Measurements from ENCODE around the gene ZFAND2A. TPM values are rescaled to one million over a fixed set of nuclear protein-coding genes. Genes with fewer than 3 reads are reported as not detected.

ZFAND2A gene
- total RNA-seq, 1 experiment from 2014 or later, result 28.4 TPM

DNA sequence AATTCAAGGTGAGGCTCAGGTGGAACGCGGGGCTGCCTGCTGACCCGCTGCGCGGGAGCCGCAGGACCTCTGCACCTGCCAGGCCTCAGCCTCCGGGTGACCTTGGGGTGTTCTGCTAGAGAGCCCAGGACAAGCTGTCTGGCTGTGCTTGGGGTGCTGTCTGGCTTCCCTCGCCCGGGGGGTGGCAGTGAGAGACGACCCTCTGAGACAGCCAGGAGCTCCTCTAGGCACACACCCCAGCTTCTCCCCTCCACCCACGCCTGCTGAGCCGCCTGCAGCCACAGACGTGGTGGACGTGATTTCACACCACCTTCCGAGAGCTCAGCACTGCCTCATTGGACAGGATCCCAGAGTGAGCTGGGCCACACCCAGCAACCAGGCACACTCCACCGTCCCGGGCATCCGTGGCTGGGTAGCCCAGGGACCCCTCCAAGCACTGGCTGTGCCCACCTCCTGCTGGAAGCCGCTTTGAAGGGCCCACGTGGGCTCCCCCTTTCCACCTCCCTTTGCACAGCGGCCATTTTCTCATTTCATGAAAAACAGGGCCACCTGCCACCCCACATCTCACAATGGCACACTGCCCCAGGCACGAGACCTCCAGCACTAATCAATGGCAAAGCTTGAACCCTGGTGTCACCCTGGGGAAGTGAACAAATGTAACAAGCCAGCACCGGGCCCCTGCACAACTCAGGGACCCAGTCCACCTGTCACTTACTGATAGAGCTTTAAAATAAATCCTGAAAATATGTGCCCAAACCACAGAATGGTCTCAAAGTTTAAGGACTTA lies 35.0 kb downstream of the ZFAND2A start:
- Histone ChIP-seq H3K79me2 (ENCODE audit: low read length) (peaks cover 21% of the 10 kb centered on the region; the same call in 1 of the 2 replicates), H4K20me1 (ENCODE audit: low read length) (no peaks in the 10 kb centered on the region), H3K9ac (ENCODE audit: low read length) (no peak overlapping the region), H3F3A (ENCODE audit: low read length, unreplicated experiment) (no peaks in the 10 kb centered on the region), H2AFZ (ENCODE audit: low read length) (no peak overlapping the region), H3K4me3 (ENCODE audit: low read length) (no peak overlapping the region), H3K4me2 (ENCODE audit: low read length) (no peak overlapping the region), H3K36me3 (ENCODE audit: low read depth, low read length) (no peaks in the 10 kb centered on the region; the same call in 1 of the 2 replicates), H3K27me3 (ENCODE audit: low read length) (no peaks in the 10 kb centered on the region), H3K9me2 (replicated peaks; ENCODE audit: low read length) (no peaks in the 10 kb centered on the region), H3K4me1 (ENCODE audit: insufficient read depth, low read length) (no peaks in the 10 kb centered on the region), H3K27ac (ENCODE audit: low read length) (no peak overlapping the region), H3K9me3 (ENCODE audit: low read length) (no peaks in the 10 kb centered on the region)
- POLR2A ChIA-PET (ENCODE audit: unreplicated experiment), result no interaction called here
- intact Hi-C loops (cut with micrococcal nuclease), result no loop called here
- BruUV-seq (replicated peaks), result no TSS peak
- TF ChIP-seq EZH2phosphoT487 (IDR thresholded peaks at IDR 0.05; ENCODE audit: borderline replicate concordance, low read length) (no peak), EZH2 (IDR thresholded peaks at IDR 0.05; ENCODE audit: low read length, unreplicated experiment) (no peak)
- TF ChIP-seq, protein P1, sequence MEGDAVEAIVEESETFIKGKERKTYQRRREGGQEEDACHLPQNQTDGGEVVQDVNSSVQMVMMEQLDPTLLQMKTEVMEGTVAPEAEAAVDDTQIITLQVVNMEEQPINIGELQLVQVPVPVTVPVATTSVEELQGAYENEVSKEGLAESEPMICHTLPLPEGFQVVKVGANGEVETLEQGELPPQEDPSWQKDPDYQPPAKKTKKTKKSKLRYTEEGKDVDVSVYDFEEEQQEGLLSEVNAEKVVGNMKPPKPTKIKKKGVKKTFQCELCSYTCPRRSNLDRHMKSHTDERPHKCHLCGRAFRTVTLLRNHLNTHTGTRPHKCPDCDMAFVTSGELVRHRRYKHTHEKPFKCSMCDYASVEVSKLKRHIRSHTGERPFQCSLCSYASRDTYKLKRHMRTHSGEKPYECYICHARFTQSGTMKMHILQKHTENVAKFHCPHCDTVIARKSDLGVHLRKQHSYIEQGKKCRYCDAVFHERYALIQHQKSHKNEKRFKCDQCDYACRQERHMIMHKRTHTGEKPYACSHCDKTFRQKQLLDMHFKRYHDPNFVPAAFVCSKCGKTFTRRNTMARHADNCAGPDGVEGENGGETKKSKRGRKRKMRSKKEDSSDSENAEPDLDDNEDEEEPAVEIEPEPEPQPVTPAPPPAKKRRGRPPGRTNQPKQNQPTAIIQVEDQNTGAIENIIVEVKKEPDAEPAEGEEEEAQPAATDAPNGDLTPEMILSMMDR (conservative IDR thresholded peaks at IDR 0.05; ENCODE audit: low read depth, low read length), result no peak
- DNase-seq, result no peak
- CTCF ChIA-PET, result no interaction called here
- no peak; the same call in 1 of the 2 replicates for ATAC-seq

DNA sequence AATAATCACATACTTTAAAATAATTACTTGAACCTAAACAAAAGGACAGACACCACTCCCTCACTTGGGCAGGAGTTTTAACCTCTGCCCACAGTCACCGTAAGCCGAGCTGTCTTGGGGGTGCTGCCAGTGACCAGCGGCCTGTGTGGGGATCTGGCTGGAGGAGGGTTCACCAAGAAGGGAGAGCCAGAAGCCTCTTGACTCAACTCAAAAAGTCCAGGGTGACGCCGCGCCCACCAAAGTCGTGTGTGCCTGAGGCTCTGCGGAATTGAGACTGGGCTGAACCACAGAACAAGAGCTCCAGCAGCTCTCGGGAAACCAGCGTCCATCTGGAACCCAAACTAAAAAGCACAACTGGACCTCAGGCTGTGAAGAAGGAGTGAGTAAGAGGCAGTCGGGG lies 35.8 kb downstream of the ZFAND2A start:
- Histone ChIP-seq H3K9ac (ENCODE audit: low read length) (no peak overlapping the region), H3F3A (ENCODE audit: low read length, unreplicated experiment) (no peaks in the 10 kb centered on the region), H2AFZ (ENCODE audit: low read length) (no peak overlapping the region), H3K4me1 (ENCODE audit: insufficient read depth, low read length) (no peaks in the 10 kb centered on the region), H3K9me2 (replicated peaks; ENCODE audit: low read length) (no peaks in the 10 kb centered on the region), H3K4me3 (ENCODE audit: low read length) (no peak overlapping the region), H3K4me2 (ENCODE audit: low read length) (no peak overlapping the region), H3K79me2 (ENCODE audit: low read length) (peaks cover 21% of the 10 kb centered on the region; the same call in 1 of the 2 replicates), H3K9me3 (ENCODE audit: low read length) (no peaks in the 10 kb centered on the region), H3K27me3 (ENCODE audit: low read length) (no peaks in the 10 kb centered on the region), H3K27ac (ENCODE audit: low read length) (no peak overlapping the region), H3K36me3 (ENCODE audit: low read depth, low read length) (no peaks in the 10 kb centered on the region; the same call in 1 of the 2 replicates), H4K20me1 (ENCODE audit: low read length) (no peaks in the 10 kb centered on the region)
- no peak for TF ChIP-seq EZH2 (IDR thresholded peaks at IDR 0.05; ENCODE audit: low read length, unreplicated experiment)
- no TSS peak for BruUV-seq (replicated peaks)
- no peak for DNase-seq
- no peak for ATAC-seq
- intact Hi-C loops (cut with micrococcal nuclease), result no loop called here
- POLR2A ChIA-PET (ENCODE audit: unreplicated experiment), result interaction anchor here (0.7 kb wide), 1 partner anchor 36 kb away, joined by 6 read pairs; no protein-coding TSS in a partner anchor
- CTCF ChIA-PET, result no interaction called here

DNA sequence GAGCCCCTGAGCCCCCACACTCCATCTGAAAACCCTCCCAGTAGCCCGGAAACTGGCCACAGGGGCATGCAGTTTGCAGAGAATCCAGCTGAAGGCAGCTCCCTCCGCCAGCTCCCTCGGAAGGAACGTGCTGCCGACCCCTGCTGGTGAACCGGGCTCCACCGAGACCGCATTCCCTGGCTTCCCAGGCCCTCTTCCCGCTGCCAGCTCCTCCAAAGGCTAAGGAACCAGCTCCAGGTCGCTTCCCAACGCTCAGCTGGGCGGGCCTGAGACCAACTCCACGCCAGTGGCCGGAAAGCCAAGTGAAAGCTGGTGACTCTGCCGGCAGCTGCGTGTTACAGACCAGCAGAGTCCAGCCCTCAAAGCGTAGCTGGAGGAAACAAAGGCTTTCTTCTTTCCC lies 36.3 kb downstream of the ZFAND2A start:
- CTCF ChIA-PET, result interaction anchor here (1.1 kb wide), 1 partner anchor 36 kb away, joined by 3 read pairs; the partner anchor contains the start of gene GPER1
- peaks cover 21% of the 10 kb centered on the region; the same call in 1 of the 2 replicates for H3K79me2 ChIP-seq (ENCODE audit: low read length)
- intact Hi-C loops (cut with micrococcal nuclease), result no loop called here

More for the DNA sequence above, 36.3 kb downstream of the ZFAND2A start:
- Histone ChIP-seq H3F3A (ENCODE audit: low read length, unreplicated experiment) (no peaks in the 10 kb centered on the region), H3K36me3 (ENCODE audit: low read depth, low read length) (no peaks in the 10 kb centered on the region; the same call in 1 of the 2 replicates), H3K9me2 (replicated peaks; ENCODE audit: low read length) (no peaks in the 10 kb centered on the region), H3K4me3 (ENCODE audit: low read length) (no peak overlapping the region), H3K4me1 (ENCODE audit: insufficient read depth, low read length) (no peaks in the 10 kb centered on the region), H4K20me1 (ENCODE audit: low read length) (no peaks in the 10 kb centered on the region), H2AFZ (ENCODE audit: low read length) (no peak overlapping the region), H3K27ac (ENCODE audit: low read length) (no peak overlapping the region), H3K27me3 (ENCODE audit: low read length) (no peaks in the 10 kb centered on the region), H3K9me3 (ENCODE audit: low read length) (no peaks in the 10 kb centered on the region), H3K4me2 (ENCODE audit: low read length) (no peak overlapping the region), H3K9ac (ENCODE audit: low read length) (no peak overlapping the region)
- no peak for DNase-seq
- POLR2A ChIA-PET (ENCODE audit: unreplicated experiment), result interaction anchor here (0.7 kb wide), 1 partner anchor 37 kb away, joined by 6 read pairs; no protein-coding TSS in a partner anchor
- BruUV-seq (replicated peaks), result no TSS peak
- no peak for TF ChIP-seq EZH2phosphoT487 (IDR thresholded peaks at IDR 0.05; ENCODE audit: borderline replicate concordance, low read length)
- TF ChIP-seq EZH2 (IDR thresholded peaks at IDR 0.05; ENCODE audit: low read length, unreplicated experiment), result no peak
- ATAC-seq, result no peak
